Naive B cell (primary cell): ENCODE measurements around the gene EFCAB6. TPM values are rescaled to one million over a fixed set of nuclear protein-coding genes. Genes with fewer than 3 reads are reported as not detected.
A peak's percentile ranks its signal among the peaks of the same experiment; 100 is the strongest.

ENCODE experiments used
- ATAC-seq, 2 donors: fragments of 150-1000 bp; cut with Tn5 transposase; 2 replicates each; pipeline ENCODE4 v1.10.0; 2021; ENCODE audit warnings: low read depth in 2 of 2, mild to moderate bottlenecking in 2 of 2, moderate library complexity in 2 of 2
- DNase-seq: peaks from one replicate; pipeline ENCODE4 v3.0.0; 2022
- H3K27ac Mint-ChIP-seq, 6 donors: one replicate each; pipeline ENCODE4 v1.8.0; 2020 to 2022; ENCODE audit warnings: mild to moderate bottlenecking in 6 of 6, mixed read lengths in 6 of 6, moderate library complexity in 5 of 6, inconsistent platforms in 2 of 6
- H3K27me3 Mint-ChIP-seq, 3 donors: one replicate each; pipeline ENCODE4 v1.8.0; 2021 to 2022; ENCODE audit warnings: mixed read lengths in 3 of 3, mild to moderate bottlenecking in 1 of 3
- H3K36me3 Mint-ChIP-seq, 2 donors: one replicate each; pipeline ENCODE4 v1.8.0; 2020 to 2022; ENCODE audit warnings: mixed read lengths in 2 of 2, inconsistent platforms in 1 of 2, mild to moderate bottlenecking in 1 of 2
- H3K4me1 Mint-ChIP-seq, 3 donors: one replicate each; pipeline ENCODE4 v1.8.0; 2020 to 2022; ENCODE audit warnings: mixed read lengths in 3 of 3, inconsistent platforms in 1 of 3, mild to moderate bottlenecking in 1 of 3, moderate library complexity in 1 of 3
- H3K4me3 Mint-ChIP-seq, 8 donors: one replicate each; pipeline ENCODE4 v1.8.0; 2020 to 2022; ENCODE audit warnings: mild to moderate bottlenecking in 8 of 8, mixed read lengths in 8 of 8, moderate library complexity in 8 of 8, inconsistent platforms in 2 of 8
- H3K9me3 Mint-ChIP-seq, 7 donors: one replicate each; pipeline ENCODE4 v1.8.0; 2020 to 2022; ENCODE audit warnings: mixed read lengths in 7 of 7, mild to moderate bottlenecking in 5 of 7, inconsistent platforms in 2 of 7, moderate library complexity in 1 of 7
- polyA plus RNA-seq, 6 donors: library from polyadenylated mRNA; unstranded; fragments of 300-500 nt; fragmentation: Illumina TruSeq; gene quantifications; one replicate each; pipeline ENCODE4 v1.2.3, GENCODE V29; 2021; ENCODE audit warnings: low read depth in 6 of 6

EFCAB6 gene
- polyA plus RNA-seq, 6 donors from 2014 or later = not detected

- no peak overlapping the region for H3K4me3 Mint-ChIP-seq
- H3K27ac Mint-ChIP-seq = no peak overlapping the region
- peaks cover 0 to 10% (median 4%) of the 10 kb centered on the region in 7 donors for H3K9me3 Mint-ChIP-seq
- peaks cover 0 to 13% (median 9%) of the 10 kb centered on the region in 3 donors for H3K27me3 Mint-ChIP-seq
- ATAC-seq (no peak), DNase-seq (no peak)
- H3K4me1 Mint-ChIP-seq = no peaks in the 10 kb centered on the region
- H3K36me3 Mint-ChIP-seq = no peaks in the 10 kb centered on the region
Observed at GRCh38 chr22:43488031-43488866, 323.9 kb downstream of the EFCAB6 start.

DNA sequence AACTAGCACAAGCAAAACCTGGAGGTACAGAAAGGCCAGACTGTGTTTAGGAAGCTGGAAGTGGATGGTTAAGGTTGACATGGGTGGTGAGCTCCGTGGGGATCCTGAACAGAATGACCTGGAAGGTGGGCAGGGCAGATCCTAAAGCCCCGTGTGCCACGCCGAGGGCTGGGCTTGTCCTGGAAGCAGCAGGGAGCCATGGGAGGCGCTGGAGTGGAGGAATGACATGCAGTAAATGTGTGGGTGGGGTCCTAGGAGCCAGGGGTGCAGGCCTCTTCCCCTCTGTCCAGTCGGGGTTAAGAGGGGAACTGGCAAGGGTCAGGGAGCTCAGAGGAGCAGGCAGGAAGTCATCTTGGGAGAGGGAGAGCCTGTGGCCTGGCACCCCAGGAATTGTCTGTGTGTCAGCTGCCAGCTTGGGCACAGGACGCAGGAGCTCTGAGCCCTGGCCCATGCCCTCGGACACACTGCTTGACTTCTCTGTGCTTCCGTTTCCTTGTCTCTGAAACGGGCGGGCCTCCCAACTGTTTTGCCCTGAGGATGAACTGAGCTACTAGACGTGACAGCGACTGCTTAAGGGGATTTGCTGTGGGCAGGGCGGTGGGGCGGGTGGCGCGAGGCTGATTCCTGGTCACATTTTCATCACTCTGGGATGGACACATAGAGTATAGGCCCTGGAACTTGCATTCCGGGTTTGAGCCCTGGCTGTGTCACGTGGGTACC lies 324.6 kb downstream of the EFCAB6 start:
- Mint-ChIP-seq H3K4me3 (no peak overlapping the region), H3K36me3 (no peaks in the 10 kb centered on the region), H3K4me1 (peaks cover 0 to under 1% (median 0%) of the 10 kb centered on the region in 3 donors), H3K27me3 (peaks cover 0 to 9% (median 9%) of the 10 kb centered on the region in 3 donors), H3K9me3 (peaks cover 0 to 10% (median 4%) of the 10 kb centered on the region in 7 donors), H3K27ac (peak overlapping the region in 1 of 6 donors; percentile 55)
- DNase-seq (no peak), ATAC-seq (no peak)

GRCh38 chr22:43485502-43486089 lies 326.5 kb downstream of the EFCAB6 start:
- no peaks in the 10 kb centered on the region for H3K36me3 Mint-ChIP-seq
- ATAC-seq = no peak
- DNase-seq = no peak

GRCh38 chr22:43484227-43484626 lies 327.9 kb downstream of the EFCAB6 start:
- ATAC-seq = no peak
- Mint-ChIP-seq H3K4me1 (peaks cover 9 to 24% (median 21%) of the 10 kb centered on the region in 3 donors), H3K4me3 (no peak overlapping the region), H3K9me3 (no peaks in the 10 kb centered on the region), H3K27me3 (peaks cover 0 to 9% (median 9%) of the 10 kb centered on the region in 3 donors), H3K36me3 (no peaks in the 10 kb centered on the region), H3K27ac (peak overlapping the region in 1 of 6 donors; percentile 29)
- no peak for DNase-seq

More at GRCh38 chr22:43485502-43486089, 326.5 kb downstream of the EFCAB6 start:
- Mint-ChIP-seq H3K4me3 (no peak overlapping the region), H3K9me3 (no peaks in the 10 kb centered on the region), H3K4me1 (peaks cover 6 to 14% (median 13%) of the 10 kb centered on the region in 3 donors), H3K27ac (no peak overlapping the region), H3K27me3 (peaks cover 0 to 9% (median 9%) of the 10 kb centered on the region in 3 donors)

- DNase-seq (no peak), ATAC-seq (no peak)
- peak overlapping the region in 1 of 6 donors; percentile 44 for H3K27ac Mint-ChIP-seq
- peaks cover 9 to 24% (median 21%) of the 10 kb centered on the region in 3 donors for H3K4me1 Mint-ChIP-seq
- no peaks in the 10 kb centered on the region for H3K36me3 Mint-ChIP-seq
- H3K9me3 Mint-ChIP-seq = no peaks in the 10 kb centered on the region
- H3K27me3 Mint-ChIP-seq = peaks cover 0 to 9% (median 9%) of the 10 kb centered on the region in 3 donors
- no peak overlapping the region for H3K4me3 Mint-ChIP-seq
Observed at GRCh38 chr22:43483669-43484068, 328.4 kb downstream of the EFCAB6 start.

GRCh38 chr22:43483266-43483665 lies 328.8 kb downstream of the EFCAB6 start:
- H3K27ac Mint-ChIP-seq = peak overlapping the region in 1 of 6 donors; percentile 44
- no peaks in the 10 kb centered on the region for H3K36me3 Mint-ChIP-seq
- no peak for DNase-seq
- H3K4me3 Mint-ChIP-seq = no peak overlapping the region
- H3K4me1 Mint-ChIP-seq = peaks cover 9 to 24% (median 21%) of the 10 kb centered on the region in 3 donors
- no peaks in the 10 kb centered on the region for H3K9me3 Mint-ChIP-seq
- H3K27me3 Mint-ChIP-seq = peaks cover 0 to 9% (median 9%) of the 10 kb centered on the region in 3 donors
- ATAC-seq = no peak

DNA sequence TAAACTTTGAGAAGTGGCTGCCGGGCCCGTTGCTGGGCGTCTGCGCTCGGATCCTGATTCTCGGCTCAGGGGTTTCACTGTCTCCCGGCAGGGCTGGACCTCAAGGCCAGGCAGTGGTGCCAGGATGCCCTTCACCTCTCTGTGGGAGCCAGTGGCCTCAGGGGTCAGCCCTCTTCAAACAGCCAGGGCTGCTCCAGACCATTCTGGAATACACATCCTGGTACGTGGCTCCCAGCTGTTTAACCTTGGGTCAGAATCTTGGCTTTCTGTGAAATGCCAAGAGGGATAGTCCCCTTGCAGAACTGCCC lies 329.8 kb downstream of the EFCAB6 start:
- Mint-ChIP-seq H3K9me3 (no peaks in the 10 kb centered on the region), H3K4me3 (peak overlapping the region in 7 of 8 donors; percentile 73 to 92 (median 84)), H3K27ac (peak overlapping the region in 2 of 6 donors; percentile 39 to 85), H3K27me3 (peaks cover 0 to 7% (median 6%) of the 10 kb centered on the region in 3 donors), H3K4me1 (peaks cover 9 to 26% (median 21%) of the 10 kb centered on the region in 3 donors), H3K36me3 (no peaks in the 10 kb centered on the region)
- no peak for ATAC-seq
- no peak for DNase-seq

DNA sequence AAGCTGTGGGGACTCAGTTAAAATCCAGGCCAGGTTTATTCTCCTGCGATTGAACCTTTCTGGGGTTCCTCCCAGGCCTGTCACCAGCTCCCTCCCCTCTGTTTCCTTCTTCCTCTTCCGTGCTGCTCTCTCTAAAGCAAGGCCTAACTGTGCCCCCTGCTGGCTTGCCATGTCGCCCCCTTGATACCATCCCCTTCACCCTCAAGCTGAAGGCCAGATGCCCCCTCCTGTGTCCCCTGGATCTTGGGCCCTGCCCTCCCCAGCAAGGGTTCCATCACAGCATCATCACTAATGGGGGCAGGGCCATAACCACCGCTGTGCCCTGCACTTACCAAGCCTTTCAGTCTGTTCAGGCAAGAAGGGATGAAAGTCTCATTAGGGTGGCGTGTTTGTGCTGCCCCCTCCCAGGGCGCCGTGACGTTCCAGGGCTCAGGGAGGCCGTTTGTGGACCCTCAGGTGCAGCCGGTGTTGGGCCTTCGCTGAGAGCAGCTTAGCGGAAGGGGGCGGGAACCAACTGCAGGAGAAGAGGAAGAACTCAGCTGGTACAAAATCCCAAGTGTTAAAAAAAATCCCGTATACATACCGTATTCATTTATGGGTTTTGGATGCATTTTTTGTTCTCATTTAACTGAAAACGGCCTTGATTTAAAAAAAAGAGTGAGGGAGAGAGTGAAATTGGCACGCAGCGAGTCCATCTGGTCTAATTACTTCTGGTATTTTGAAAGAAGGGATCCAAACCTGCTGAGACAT lies 330.4 kb downstream of the EFCAB6 start:
- H3K9me3 Mint-ChIP-seq = no peaks in the 10 kb centered on the region
- peaks cover 0 to 2% (median under 1%) of the 10 kb centered on the region in 3 donors for H3K27me3 Mint-ChIP-seq
- peak; percentile 7 for DNase-seq
- peak; percentile 61 to 82 for ATAC-seq
- peak overlapping the region; percentile 50 to 96 (median 86) for H3K27ac Mint-ChIP-seq
- peak overlapping the region; percentile 73 to 92 (median 86) for H3K4me3 Mint-ChIP-seq
- H3K4me1 Mint-ChIP-seq = peaks cover 9 to 26% (median 21%) of the 10 kb centered on the region in 3 donors
- H3K36me3 Mint-ChIP-seq = no peaks in the 10 kb centered on the region

DNA sequence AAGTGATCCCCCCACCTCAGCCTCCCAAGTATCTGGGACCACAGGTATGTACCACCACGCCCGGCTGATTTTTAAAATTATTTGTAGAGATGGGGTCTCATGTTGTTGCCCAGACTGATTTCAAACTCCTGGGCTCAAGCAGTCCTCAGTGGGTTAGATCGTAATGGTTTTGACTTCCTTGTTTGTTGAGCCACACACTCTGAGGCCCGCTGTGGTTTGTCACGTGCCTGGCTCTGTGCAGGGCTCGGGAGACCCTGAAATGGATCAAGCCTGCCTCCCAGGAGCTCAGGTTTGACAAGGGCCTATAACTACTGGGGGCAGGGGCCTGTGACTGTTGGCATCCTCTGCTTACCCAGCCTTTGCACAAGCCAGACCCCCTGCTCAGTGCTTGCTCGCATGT lies 332.1 kb downstream of the EFCAB6 start:
- H3K4me3 Mint-ChIP-seq = peak overlapping the region in 1 of 8 donors; percentile 49
- peak overlapping the region in 2 of 6 donors; percentile 22 to 32 for H3K27ac Mint-ChIP-seq
- no peak for ATAC-seq
- H3K9me3 Mint-ChIP-seq = no peaks in the 10 kb centered on the region
- peaks cover 9 to 26% (median 21%) of the 10 kb centered on the region in 3 donors for H3K4me1 Mint-ChIP-seq
- no peak for DNase-seq
- no peaks in the 10 kb centered on the region for H3K27me3 Mint-ChIP-seq
- H3K36me3 Mint-ChIP-seq = no peaks in the 10 kb centered on the region

DNA sequence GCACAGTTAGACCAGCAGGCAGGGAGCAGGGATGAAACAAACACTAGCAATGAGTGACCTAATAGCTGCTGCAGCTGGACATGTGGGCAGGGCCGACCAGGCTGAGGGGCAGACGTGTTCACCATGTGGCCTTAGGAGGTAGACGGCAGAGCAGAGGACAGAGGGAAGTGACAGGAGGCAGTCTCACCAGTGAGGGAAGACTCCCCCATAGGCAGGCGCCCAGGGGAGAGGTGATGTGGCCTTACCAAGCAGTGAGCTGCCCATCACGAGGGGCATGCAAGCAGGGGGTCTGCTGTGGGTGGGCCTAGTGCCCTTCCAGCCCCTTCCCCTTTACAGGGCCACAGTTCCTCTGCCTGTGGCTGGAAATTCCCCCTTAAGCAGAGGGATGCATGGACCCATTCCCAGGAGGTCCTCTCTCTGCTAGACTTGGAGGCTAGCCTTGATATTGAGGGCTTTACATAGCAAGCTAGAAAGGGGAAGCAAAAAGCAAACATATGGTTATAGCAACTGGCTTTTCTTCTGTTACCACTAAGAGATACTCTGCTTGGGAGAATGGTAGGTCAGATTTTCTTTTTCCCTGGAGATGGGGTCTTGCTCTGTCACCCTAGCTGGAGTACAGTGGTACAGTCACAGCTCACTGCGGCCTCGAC lies 332.7 kb downstream of the EFCAB6 start:
- ATAC-seq = no peak
- peak overlapping the region in 1 of 8 donors; percentile 13 for H3K4me3 Mint-ChIP-seq
- no peak for DNase-seq
- peaks cover 9 to 26% (median 21%) of the 10 kb centered on the region in 3 donors for H3K4me1 Mint-ChIP-seq
- peak overlapping the region in 2 of 6 donors; percentile 22 to 44 for H3K27ac Mint-ChIP-seq
- no peaks in the 10 kb centered on the region for H3K27me3 Mint-ChIP-seq
- H3K9me3 Mint-ChIP-seq = no peaks in the 10 kb centered on the region
- no peaks in the 10 kb centered on the region for H3K36me3 Mint-ChIP-seq
